Neural progenitor cell (in vitro differentiated cells): ENCODE results near the gene SLC7A10.

Experiments
- EZH2 ChIP-seq: fragments of 200-600 bp; sonication (generic); IDR thresholded peaks from 2 replicates; pipeline ENCODE4 v1.6.1; 2017; ENCODE audit warnings: antibody characterized with exemption, mild to moderate bottlenecking, moderate library complexity
- TF ChIP-seq, protein P1 (sequence below): fragments of 200-600 bp; sonication (generic); IDR thresholded peaks from 2 replicates; pipeline ENCODE4 v1.5.1; 2017; ENCODE audit warnings: antibody characterized with exemption, mild to moderate bottlenecking

DNA sequence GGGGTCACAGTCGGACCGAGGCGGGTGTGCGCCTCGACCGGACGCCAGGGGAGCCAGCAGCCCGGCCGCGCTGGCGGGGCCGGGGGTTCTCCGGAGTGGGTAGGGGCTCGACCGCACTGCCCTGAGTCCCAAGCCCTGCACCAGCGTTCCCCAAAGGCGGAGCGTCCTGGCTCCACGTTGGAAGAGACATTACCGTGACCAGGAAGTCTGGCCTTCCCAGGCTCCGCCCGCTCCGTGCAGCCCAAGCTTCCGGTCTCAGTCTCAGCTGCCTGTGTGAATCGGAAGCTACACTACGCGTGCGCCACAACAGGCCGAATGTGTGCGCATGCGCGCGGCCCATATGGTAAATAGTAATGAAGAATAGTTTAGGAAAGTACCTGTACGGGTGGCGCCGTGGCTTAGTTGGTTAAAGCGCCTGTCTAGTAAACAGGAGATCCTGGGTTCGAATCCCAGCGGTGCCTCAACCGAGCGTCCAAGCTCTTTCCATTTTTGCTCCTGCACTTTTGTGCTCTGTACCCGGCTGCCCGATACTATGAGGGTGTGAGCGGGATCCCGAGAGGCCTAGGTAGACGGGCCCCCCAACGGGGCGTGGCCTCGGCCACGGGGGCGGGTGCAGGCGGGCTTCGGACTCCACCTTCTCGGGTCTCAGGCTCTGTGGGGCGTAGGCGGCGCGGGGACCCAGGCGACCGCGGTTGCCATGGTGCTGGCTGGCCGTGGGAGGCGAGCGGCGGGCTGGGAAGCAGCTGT lies 48.8 kb downstream of the SLC7A10 start:
- TF ChIP-seq, protein P1, sequence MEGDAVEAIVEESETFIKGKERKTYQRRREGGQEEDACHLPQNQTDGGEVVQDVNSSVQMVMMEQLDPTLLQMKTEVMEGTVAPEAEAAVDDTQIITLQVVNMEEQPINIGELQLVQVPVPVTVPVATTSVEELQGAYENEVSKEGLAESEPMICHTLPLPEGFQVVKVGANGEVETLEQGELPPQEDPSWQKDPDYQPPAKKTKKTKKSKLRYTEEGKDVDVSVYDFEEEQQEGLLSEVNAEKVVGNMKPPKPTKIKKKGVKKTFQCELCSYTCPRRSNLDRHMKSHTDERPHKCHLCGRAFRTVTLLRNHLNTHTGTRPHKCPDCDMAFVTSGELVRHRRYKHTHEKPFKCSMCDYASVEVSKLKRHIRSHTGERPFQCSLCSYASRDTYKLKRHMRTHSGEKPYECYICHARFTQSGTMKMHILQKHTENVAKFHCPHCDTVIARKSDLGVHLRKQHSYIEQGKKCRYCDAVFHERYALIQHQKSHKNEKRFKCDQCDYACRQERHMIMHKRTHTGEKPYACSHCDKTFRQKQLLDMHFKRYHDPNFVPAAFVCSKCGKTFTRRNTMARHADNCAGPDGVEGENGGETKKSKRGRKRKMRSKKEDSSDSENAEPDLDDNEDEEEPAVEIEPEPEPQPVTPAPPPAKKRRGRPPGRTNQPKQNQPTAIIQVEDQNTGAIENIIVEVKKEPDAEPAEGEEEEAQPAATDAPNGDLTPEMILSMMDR = peak; percentile 24
- no peak for TF ChIP-seq EZH2
